K562 (cell line): Measurements from ENCODE around the gene BRINP1. TPM values are rescaled to one million over a fixed set of nuclear protein-coding genes. Genes with fewer than 3 reads are reported as not detected.

Source experiments
- ATAC-seq: fragments of 200-7000 bp; cut with Tn5 transposase; 3 replicates; pipeline ENCODE4 v1.9.1; 2020; ENCODE audit warnings: moderate library complexity
- BruUV-seq: library from RNA; stranded (reverse); fragments of 400-500 nt; replicated peaks from 2 replicates; lab custom pipeline; 2021; lab: Mats Ljungman, UMichigan
- CTCF ChIA-PET: fragments of 300-600 bp; formaldehyde crosslinking; extraction: SDS; loops from one replicate; lab custom pipeline; 2021; ENCODE audit warnings: low intra/inter-chr PET ratio; lab: Yijun Ruan, JAX
- POLR2A ChIA-PET: fragments of 300-600, 350-650 bp; sonication (Branson Sonifier 250); formaldehyde crosslinking; extraction: SDS; loops from one replicate; lab custom pipeline; 2021; ENCODE audit warnings: antibody characterized with exemption, inconsistent platforms; lab: Yijun Ruan, JAX
- DNase-seq, 4 experiments: peaks; one replicate each; pipeline versions ENCODE4 v3.0.0 to v3.0.0-alpha.2; 2011 to 2018; ENCODE audit warnings: low spot score in 3 of 4, mixed read lengths in 3 of 4; ENCODE audit errors: extremely low read depth in 1 of 4
- FAIRE-seq: peaks from 2 replicates; lab custom pipeline; 2011; peaks lifted over from hg19 to GRCh38; lab: Jason Lieb, UNC
- H2AFZ ChIP-seq: 2 replicates; pipeline ENCODE4 v1.6.0; 2011; ENCODE audit warnings: low read depth, low read length, control low read depth, inconsistent platforms
- H3K27ac ChIP-seq: fragments of 200-600 bp; 3 replicates; pipeline ENCODE4 v1.8.0; 2011; ENCODE audit warnings: low read depth, mild to moderate bottlenecking, control low read depth, inconsistent platforms, low read length, moderate library complexity, mixed read lengths; ENCODE audit errors: extremely low read depth
- H3K27me3 ChIP-seq, 2 experiments: fragments of 300-600 bp in 1 of 2; 2 replicates in 1 of 2; 3 replicates in 1 of 2; pipeline versions ENCODE4 v1.6.0 to v1.8.0; 2011; ENCODE audit warnings: inconsistent platforms in 2 of 2, low read length in 2 of 2, mild to moderate bottlenecking in 1 of 2, mixed read lengths in 1 of 2, moderate library complexity in 1 of 2; ENCODE audit not compliant: control insufficient read depth in 2 of 2, insufficient read depth in 2 of 2
- H3K36me3 ChIP-seq: fragments of 300-600 bp; 3 replicates; pipeline ENCODE4 v1.8.0; 2011; ENCODE audit warnings: mild to moderate bottlenecking, low read length, inconsistent platforms; ENCODE audit not compliant: control insufficient read depth, insufficient read depth
- H3K4me1 ChIP-seq, 2 experiments: fragments of 200-600 bp in 1 of 2; replicated peaks in 1 of 2; 2 replicates in 1 of 2; 3 replicates in 1 of 2; pipeline versions ENCODE4 v1.5.1 to v1.8.0; 2011; ENCODE audit warnings: inconsistent platforms in 2 of 2, low read length in 2 of 2, mild to moderate bottlenecking in 1 of 2, mixed read lengths in 1 of 2, moderate library complexity in 1 of 2; ENCODE audit not compliant: control insufficient read depth in 2 of 2, insufficient read depth in 2 of 2
- H3K4me2 ChIP-seq: 2 replicates; pipeline ENCODE4 v1.6.1; 2011; ENCODE audit warnings: low read length, control low read depth, inconsistent platforms, mixed read lengths; ENCODE audit not compliant: insufficient read depth
- H3K4me3 ChIP-seq: fragments of 200-600 bp; sonication (generic), shearing (Covaris generic); 2 replicates; pipeline ENCODE4 v1.5.1; 2016; ENCODE audit warnings: control low read depth, inconsistent platforms
- H3K79me2 ChIP-seq: fragments of 200-600 bp; 3 replicates; pipeline ENCODE4 v1.8.0; 2011; ENCODE audit warnings: low read length, inconsistent platforms; ENCODE audit not compliant: control insufficient read depth, insufficient read depth
- H3K9ac ChIP-seq, 2 experiments: 2 replicates each; pipeline versions ENCODE4 v1.6.0 to v1.6.1; 2011; ENCODE audit warnings: low read depth in 2 of 2, low read length in 2 of 2, control low read depth in 1 of 2, inconsistent platforms in 1 of 2, mild to moderate bottlenecking in 1 of 2, mixed read lengths in 1 of 2; ENCODE audit not compliant: insufficient read depth in 1 of 2
- H3K9me1 ChIP-seq: one replicate; pipeline ENCODE4 v1.6.0; 2011; ENCODE audit warnings: inconsistent platforms, mild to moderate bottlenecking, low read length, moderate library complexity; ENCODE audit not compliant: control insufficient read depth, insufficient read depth
- H3K9me3 ChIP-seq: replicated peaks from 2 replicates; pipeline ENCODE4 v1.5.1; 2011; ENCODE audit warnings: low read depth, low read length, inconsistent platforms; ENCODE audit not compliant: control insufficient read depth, insufficient read depth
- H4K20me1 ChIP-seq: replicated peaks from 2 replicates; pipeline ENCODE4 v1.6.1; 2011; ENCODE audit warnings: low read length, inconsistent platforms, mixed read lengths; ENCODE audit not compliant: control insufficient read depth, insufficient read depth
- C11orf30 ChIP-seq: fragments of 450-650 bp; IDR thresholded peaks from 2 replicates; pipeline ENCODE4 v1.6.1; 2016; ENCODE audit warnings: low read depth, mild to moderate bottlenecking
- E2F3 ChIP-seq: fragments of 250-450 bp; sonication (Bioruptor Pico); IDR thresholded peaks from 2 replicates; pipeline ENCODE4 v1.4.0; 2020; ENCODE audit warnings: mild to moderate bottlenecking
- GTF2F1 ChIP-seq: IDR thresholded peaks from 2 replicates; pipeline ENCODE4 v1.6.1; 2011; ENCODE audit warnings: low read depth, low read length, improper control_type of control experiment
- NCOR1 ChIP-seq: fragments of 450-650 bp; IDR thresholded peaks from 2 replicates; pipeline ENCODE4 v1.6.1; 2016; ENCODE audit warnings: mild to moderate bottlenecking, moderate library complexity
- SAFB ChIP-seq: fragments of 200-400 bp; formaldehyde crosslinking; IDR thresholded peaks from 2 replicates; pipeline ENCODE4 v1.6.1; 2017; ENCODE audit warnings: low read depth, low read length, borderline replicate concordance
- SMARCA4 ChIP-seq: fragments of 450-650 bp; IDR thresholded peaks from 2 replicates; pipeline ENCODE4 v1.6.1; 2016
- YY1 ChIP-seq, 3 experiments: IDR thresholded peaks; 2 replicates each; pipeline ENCODE4 v1.6.1; 2011; ENCODE audit warnings: low read length in 2 of 3, mild to moderate bottlenecking in 2 of 3, moderate library complexity in 2 of 3, borderline replicate concordance in 1 of 3, control low read depth in 1 of 3, low read depth in 1 of 3; ENCODE audit not compliant: insufficient read depth in 3 of 3, insufficient replicate concordance in 2 of 3, control insufficient read depth in 1 of 3, insufficient read length in 1 of 3; ENCODE audit errors: extremely low read depth in 1 of 3
- ZSCAN32 ChIP-seq: fragments of 450-650 bp; formaldehyde crosslinking; IDR thresholded peaks from 2 replicates; pipeline ENCODE4 v1.4.0; 2020; ENCODE audit warnings: mild to moderate bottlenecking, moderate library complexity
- WGBS: fragments of 100-300 bp; shearing (Covaris generic); methylation state at CpG from one replicate; pipeline ENCODE4 v1.1.6; 2016; ENCODE audit warnings: low coverage, mixed read lengths; ENCODE audit not compliant: insufficient coverage; ENCODE audit errors: missing lambda C conversion rate; 5-methylcytosine and 5-hydroxymethylcytosine counted together
- in situ Hi-C: fragments of 300-500 bp; cut with MboI; formaldehyde crosslinking; loops from 4 replicates; pipeline ENCODE4 v1.15.0; 2018; ENCODE audit warnings: inconsistent platforms, mixed read lengths
- intact Hi-C: fragments of 100-400 bp; cut with micrococcal nuclease; formaldehyde crosslinking; loops from 2 replicates; pipeline ENCODE4 v1.14.2; 2022
- polyA plus RNA-seq, 8 experiments: library from polyadenylated mRNA; depleted of rRNA in 4 of 8; stranded (reverse) in 5 of 8; unstranded in 3 of 8; fragments of >200 nt; fragmentation: Nextera tagmentation in 2 of 8; fragmentation: Illumina TruSeq in 1 of 8; extraction: Ambion mirVana in 2 of 8; extraction: Trizol in 1 of 8; gene quantifications; 2 replicates each; pipeline versions ENCODE4 v1.2.1 to v1.2.3, GENCODE V29; 2011 to 2014; ENCODE audit warnings: inconsistent platforms in 1 of 8, missing spikeins in 1 of 8
- total RNA-seq, 7 experiments: library from RNA; depleted of rRNA in 6 of 7; stranded (reverse); fragments of >200 nt in 6 of 7; fragmentation: Illumina TruSeq in 2 of 7; extraction: Trizol in 2 of 7; gene quantifications; 2 replicates each; pipeline versions ENCODE4 v1.2.1 to v1.2.3, GENCODE V29; 2011 to 2021; ENCODE audit warnings: low replicate concordance in 1 of 7
- TF ChIP-seq, protein P1 (sequence below): fragments of 450-650 bp; IDR thresholded peaks from 2 replicates; pipeline ENCODE4 v1.6.1; 2014; ENCODE audit warnings: low read depth, mild to moderate bottlenecking, moderate library complexity, borderline replicate concordance
- TF ChIP-seq, protein P2 (sequence below), 3 experiments: fragments of 200-800 bp in 1 of 3; sonication (Bioruptor generic) in 1 of 3; sonication (generic) in 1 of 3; formaldehyde crosslinking in 1 of 3; IDR thresholded peaks; 2 replicates each; pipeline versions ENCODE4 v1.6.1 to v1.8.0; 2016 to 2022; ENCODE audit warnings: mild to moderate bottlenecking in 2 of 3, missing compliant biosample characterization in 2 of 3, missing genetic modification characterization in 2 of 3, missing genetic modification reagents in 1 of 3
- TF ChIP-seq, protein P3 (sequence below): fragments of 250-450 bp; sonication (Bioruptor Pico); IDR thresholded peaks from 2 replicates; pipeline ENCODE4 v1.4.0; 2020; ENCODE audit warnings: mild to moderate bottlenecking
- TF ChIP-seq, protein P4 (sequence below): fragments of 450-650 bp; formaldehyde crosslinking; conservative IDR thresholded peaks from 2 replicates; pipeline ENCODE4 v1.4.0; 2022; ENCODE audit warnings: mild to moderate bottlenecking, missing genetic modification characterization
- TF ChIP-seq, protein P5 (sequence below): fragments of 450-650 bp; conservative IDR thresholded peaks from 2 replicates; pipeline ENCODE4 v1.6.1; 2016; ENCODE audit warnings: missing genetic modification characterization, low read depth, mild to moderate bottlenecking, missing compliant biosample characterization, moderate library complexity

Gene BRINP1
- total and polyA plus RNA-seq, 9 of the 15 experiments (the other 6 are each of a cell fraction or from before 2014, with no cell fraction given), result not detected

DNA sequence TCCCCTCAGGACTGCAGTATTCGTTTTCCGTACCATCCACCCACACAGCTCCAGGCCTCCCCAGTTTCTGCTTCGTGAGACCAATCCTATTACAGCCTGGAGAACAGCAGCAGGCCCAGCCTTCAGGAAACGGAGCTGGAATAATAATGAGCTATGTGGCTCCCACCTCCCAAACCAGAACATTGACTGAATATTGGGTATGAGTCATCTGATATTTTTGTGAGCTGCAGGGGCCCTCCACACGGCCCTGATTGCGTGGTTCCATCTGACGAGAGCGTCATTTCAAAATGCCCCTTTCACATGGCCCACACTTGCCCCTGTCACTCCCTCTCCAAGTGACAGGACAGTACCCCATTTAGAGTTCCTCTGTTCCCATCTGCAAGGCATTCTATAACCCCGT is 192.0 kb downstream of the BRINP1 start:
- no peak for DNase-seq
- no peaks in the 10 kb centered on the region for H3K9me1 ChIP-seq
- no peaks in the 10 kb centered on the region for H3K36me3 ChIP-seq
- ChIA-PET CTCF (no interaction called here), POLR2A (no interaction called here)
- ATAC-seq, result no peak
- H3K79me2 ChIP-seq, result no peaks in the 10 kb centered on the region
- BruUV-seq, result no TSS peak
- H3K27me3 ChIP-seq, result no peaks in the 10 kb centered on the region
- no peak overlapping the region for H2AFZ ChIP-seq
- 0% methylated on average over 9 of the region's 9 CpGs for WGBS
- no peak overlapping the region for H3K9ac ChIP-seq
- in situ Hi-C loops (no loop called here), intact Hi-C loops (no loop called here)
- H3K4me3 ChIP-seq, result no peak overlapping the region
- no peaks in the 10 kb centered on the region for H3K4me1 ChIP-seq
- FAIRE-seq, result no peak
- no peaks in the 10 kb centered on the region for H3K9me3 ChIP-seq
- no peak overlapping the region for H3K4me2 ChIP-seq
- H4K20me1 ChIP-seq, result no peaks in the 10 kb centered on the region
- no peak overlapping the region for H3K27ac ChIP-seq
- no peak for TF ChIP-seq E2F3 (CRISPR knock-in tag)
- no peak for TF ChIP-seq NCOR1
- TF ChIP-seq GTF2F1, result no peak
- TF ChIP-seq, protein P1, sequence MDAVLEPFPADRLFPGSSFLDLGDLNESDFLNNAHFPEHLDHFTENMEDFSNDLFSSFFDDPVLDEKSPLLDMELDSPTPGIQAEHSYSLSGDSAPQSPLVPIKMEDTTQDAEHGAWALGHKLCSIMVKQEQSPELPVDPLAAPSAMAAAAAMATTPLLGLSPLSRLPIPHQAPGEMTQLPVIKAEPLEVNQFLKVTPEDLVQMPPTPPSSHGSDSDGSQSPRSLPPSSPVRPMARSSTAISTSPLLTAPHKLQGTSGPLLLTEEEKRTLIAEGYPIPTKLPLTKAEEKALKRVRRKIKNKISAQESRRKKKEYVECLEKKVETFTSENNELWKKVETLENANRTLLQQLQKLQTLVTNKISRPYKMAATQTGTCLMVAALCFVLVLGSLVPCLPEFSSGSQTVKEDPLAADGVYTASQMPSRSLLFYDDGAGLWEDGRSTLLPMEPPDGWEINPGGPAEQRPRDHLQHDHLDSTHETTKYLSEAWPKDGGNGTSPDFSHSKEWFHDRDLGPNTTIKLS, result no peak
- TF ChIP-seq, protein P2, sequence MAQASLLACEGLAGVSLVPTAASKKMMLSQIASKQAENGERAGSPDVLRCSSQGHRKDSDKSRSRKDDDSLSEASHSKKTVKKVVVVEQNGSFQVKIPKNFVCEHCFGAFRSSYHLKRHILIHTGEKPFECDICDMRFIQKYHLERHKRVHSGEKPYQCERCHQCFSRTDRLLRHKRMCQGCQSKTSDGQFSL (CRISPR knock-in tag; IDR thresholded peaks at IDR 0.05), result no peak
- TF ChIP-seq, protein P2 (tag; IDR thresholded peaks at IDR 0.05), result no peak
- TF ChIP-seq, protein P3, sequence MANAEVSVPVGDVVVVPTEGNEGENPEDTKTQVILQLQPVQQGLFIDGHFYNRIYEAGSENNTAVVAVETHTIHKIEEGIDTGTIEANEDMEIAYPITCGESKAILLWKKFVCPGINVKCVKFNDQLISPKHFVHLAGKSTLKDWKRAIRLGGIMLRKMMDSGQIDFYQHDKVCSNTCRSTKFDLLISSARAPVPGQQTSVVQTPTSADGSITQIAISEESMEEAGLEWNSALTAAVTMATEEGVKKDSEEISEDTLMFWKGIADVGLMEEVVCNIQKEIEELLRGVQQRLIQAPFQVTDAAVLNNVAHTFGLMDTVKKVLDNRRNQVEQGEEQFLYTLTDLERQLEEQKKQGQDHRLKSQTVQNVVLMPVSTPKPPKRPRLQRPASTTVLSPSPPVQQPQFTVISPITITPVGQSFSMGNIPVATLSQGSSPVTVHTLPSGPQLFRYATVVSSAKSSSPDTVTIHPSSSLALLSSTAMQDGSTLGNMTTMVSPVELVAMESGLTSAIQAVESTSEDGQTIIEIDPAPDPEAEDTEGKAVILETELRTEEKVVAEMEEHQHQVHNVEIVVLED (CRISPR knock-in tag), result no peak
- TF ChIP-seq C11orf30, result no peak
- TF ChIP-seq ZSCAN32 (CRISPR knock-in tag), result no peak
- TF ChIP-seq, protein P4, sequence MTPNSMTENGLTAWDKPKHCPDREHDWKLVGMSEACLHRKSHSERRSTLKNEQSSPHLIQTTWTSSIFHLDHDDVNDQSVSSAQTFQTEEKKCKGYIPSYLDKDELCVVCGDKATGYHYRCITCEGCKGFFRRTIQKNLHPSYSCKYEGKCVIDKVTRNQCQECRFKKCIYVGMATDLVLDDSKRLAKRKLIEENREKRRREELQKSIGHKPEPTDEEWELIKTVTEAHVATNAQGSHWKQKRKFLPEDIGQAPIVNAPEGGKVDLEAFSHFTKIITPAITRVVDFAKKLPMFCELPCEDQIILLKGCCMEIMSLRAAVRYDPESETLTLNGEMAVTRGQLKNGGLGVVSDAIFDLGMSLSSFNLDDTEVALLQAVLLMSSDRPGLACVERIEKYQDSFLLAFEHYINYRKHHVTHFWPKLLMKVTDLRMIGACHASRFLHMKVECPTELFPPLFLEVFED (CRISPR knock-in tag), result no peak
- TF ChIP-seq, protein P5, sequence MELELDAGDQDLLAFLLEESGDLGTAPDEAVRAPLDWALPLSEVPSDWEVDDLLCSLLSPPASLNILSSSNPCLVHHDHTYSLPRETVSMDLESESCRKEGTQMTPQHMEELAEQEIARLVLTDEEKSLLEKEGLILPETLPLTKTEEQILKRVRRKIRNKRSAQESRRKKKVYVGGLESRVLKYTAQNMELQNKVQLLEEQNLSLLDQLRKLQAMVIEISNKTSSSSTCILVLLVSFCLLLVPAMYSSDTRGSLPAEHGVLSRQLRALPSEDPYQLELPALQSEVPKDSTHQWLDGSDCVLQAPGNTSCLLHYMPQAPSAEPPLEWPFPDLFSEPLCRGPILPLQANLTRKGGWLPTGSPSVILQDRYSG (tag), result no peak
- no peak for TF ChIP-seq SMARCA4
- no peak for TF ChIP-seq YY1 (IDR thresholded peaks at IDR 0.05; ENCODE audit: borderline replicate concordance in 1 of 3, control insufficient read depth in 1 of 3, extremely low read depth in 1 of 3, insufficient read depth in 3 of 3, insufficient read length in 1 of 3, insufficient replicate concordance in 2 of 3, low read depth in 1 of 3, low read length in 2 of 3)
- no peak for TF ChIP-seq SAFB
